GM19043 (cell line): ENCODE data around the gene MARCHF10.

Experiments used
- ATAC-seq: cut with Tn5 transposase; IDR thresholded peaks from one replicate; pipeline ENCODE4 v1.9.1; 2021; ENCODE audit warnings: low read depth; ENCODE audit not compliant: unreplicated experiment

The MARCHF10 gene

GRCh38 chr17:62755141-62755851 lies 52.8 kb downstream of the MARCHF10 start:
- ATAC-seq, result no peak

- no peak for ATAC-seq
Measured at GRCh38 chr17:62754631-62755030, 53.5 kb downstream of the MARCHF10 start.

- ATAC-seq, result no peak
Measured at GRCh38 chr17:62753562-62753961, 54.6 kb downstream of the MARCHF10 start.

- ATAC-seq, result no peak
Measured at GRCh38 chr17:62751060-62751691, 56.9 kb downstream of the MARCHF10 start.

- ATAC-seq, result no peak
Measured at GRCh38 chr17:62750631-62751051, 57.5 kb downstream of the MARCHF10 start.

GRCh38 chr17:62749926-62750325 lies 58.2 kb downstream of the MARCHF10 start:
- ATAC-seq, result no peak

GRCh38 chr17:62746941-62747340 lies 61.2 kb downstream of the MARCHF10 start:
- no peak for ATAC-seq

DNA sequence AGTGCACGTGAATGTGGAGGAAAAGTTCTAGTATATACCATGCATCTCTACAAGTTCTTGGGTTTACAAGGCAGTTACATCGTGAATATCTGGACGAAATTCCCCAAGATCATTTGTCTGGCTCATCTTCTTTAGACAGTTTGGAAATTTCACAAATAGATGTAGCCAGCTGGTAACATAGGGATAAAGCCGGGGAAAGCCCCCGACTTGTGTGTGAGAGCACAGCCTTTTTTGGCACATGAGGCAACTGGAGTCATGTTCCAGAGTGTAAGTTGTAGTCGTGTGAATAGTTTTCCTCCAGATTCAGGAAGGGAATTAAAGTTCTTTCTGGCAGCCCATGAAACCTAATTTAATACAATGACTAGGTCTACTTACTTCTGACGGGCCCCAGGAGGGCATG lies 62.3 kb downstream of the MARCHF10 start:
- ATAC-seq, result no peak

- no peak for ATAC-seq
Measured at GRCh38 chr17:62744259-62744658, 63.9 kb downstream of the MARCHF10 start.

- no peak for ATAC-seq
Measured at GRCh38 chr17:62741290-62741689, 66.8 kb downstream of the MARCHF10 start.

- no peak for ATAC-seq
Measured at GRCh38 chr17:62739645-62740388, 68.3 kb downstream of the MARCHF10 start.

DNA sequence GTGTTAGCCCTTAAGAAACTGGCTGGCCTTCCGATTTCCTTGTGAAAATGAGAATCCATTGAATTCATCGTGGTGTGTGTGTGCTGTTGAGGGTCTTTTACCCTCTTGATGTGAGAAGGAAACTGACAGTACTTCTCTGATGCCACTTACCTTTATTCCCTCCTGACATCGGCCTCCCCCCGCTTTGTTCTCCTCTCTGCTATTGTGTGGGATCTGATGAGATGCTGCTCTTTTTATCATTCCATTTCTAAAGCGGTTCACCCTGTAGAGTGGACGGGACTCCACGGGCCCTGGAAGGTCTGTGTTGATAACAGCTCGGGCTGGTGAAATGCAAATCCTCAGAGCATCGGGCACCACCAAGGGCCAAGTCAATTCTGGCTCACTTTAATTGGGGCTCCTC lies 69.8 kb downstream of the MARCHF10 start:
- ATAC-seq, result no peak

- no peak for ATAC-seq
Measured at GRCh38 chr17:62737513-62737912, 70.6 kb downstream of the MARCHF10 start.

DNA sequence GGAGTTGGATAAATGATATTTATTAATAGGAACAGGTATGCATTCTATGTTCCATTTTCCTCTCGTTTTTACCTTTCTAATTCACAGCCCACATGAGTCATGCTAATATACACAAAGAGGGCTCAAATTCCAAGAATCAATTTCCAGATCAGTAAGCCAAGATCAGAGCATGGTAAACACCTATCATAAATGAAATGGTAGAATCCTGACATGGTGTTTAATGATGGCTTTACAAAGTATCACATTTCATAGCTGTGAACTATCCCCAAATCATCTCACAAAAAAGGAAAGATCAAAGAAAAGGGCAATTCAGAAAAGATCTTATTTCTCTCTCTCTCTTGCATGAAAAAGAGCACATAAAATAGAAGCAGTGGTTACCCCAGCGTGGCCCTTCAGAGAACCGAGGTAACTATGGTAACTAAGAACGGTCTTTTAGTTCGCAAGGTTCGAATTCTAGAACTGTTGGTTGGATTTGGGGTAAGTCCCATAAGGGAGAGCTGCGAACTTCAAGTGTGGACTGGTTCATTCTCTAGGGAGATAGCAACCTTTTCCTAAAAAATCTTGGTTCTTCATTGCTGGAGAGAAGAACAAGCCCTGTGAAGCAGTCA lies 73.0 kb downstream of the MARCHF10 start:
- no peak for ATAC-seq

GRCh38 chr17:62732125-62732524 lies 76.0 kb downstream of the MARCHF10 start:
- no peak for ATAC-seq

- no peak for ATAC-seq
Measured at GRCh38 chr17:62727916-62728672, 80.0 kb downstream of the MARCHF10 start.

DNA sequence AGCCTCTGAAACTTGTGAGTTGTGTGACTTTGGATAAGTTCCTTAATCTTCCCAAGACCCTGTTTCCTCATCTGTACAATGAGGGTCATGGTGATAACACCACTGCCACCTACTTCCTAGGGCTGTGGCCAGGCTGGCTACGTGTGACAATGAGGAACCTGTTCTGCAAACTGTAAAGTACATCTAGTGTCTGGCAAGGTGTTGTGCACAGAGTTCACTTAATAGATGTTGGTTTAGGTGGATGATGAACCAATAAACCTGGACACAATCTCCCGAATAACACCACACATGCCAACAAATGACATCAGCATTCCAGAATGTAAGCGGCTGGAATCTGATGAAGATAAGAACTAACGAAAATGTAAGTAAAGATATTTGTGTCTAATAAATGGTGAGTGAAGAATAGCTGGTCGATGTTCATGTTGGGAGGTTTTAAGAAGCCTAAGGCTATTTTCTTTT lies 82.3 kb downstream of the MARCHF10 start:
- ATAC-seq, result no peak

DNA sequence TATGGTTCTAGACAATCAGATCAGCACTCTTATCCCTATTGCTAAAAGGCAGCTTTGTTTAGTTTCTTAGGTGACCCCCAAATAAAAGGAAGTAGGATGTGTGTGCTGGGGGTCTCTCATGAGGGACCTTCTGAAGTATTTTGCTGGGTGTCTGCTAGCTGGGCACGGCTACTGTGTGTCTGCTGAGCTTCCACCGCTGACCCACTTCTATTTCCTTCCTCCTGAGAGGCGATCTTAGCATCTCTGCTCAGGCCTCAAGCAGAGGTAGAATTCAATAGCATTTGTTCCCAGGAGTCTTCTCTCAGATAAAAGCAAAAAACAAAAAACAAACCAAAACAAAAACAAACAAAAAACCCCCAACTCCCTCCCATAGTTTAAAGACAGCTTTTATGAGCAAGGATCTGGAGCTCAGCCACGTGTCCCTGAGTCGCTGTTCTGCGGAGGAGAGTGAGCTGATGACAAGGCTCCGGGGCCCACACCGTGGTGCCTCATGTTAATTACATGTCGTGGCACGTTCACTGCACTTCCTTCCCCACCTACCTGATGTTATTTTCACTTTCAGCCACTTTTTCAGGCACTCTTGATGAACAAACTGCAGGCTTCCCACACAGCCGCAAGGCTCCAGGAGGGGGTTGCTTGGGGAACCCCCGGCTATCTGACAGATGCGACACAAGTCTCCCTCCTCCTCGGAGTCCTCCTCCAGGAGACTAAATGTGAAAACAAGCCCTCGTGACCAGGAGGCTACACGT lies 83.5 kb downstream of the MARCHF10 start:
- ATAC-seq, result peak; percentile 97

- no peak for ATAC-seq
Measured at GRCh38 chr17:62723842-62724241, 84.3 kb downstream of the MARCHF10 start.

GRCh38 chr17:62722625-62723024 lies 85.5 kb downstream of the MARCHF10 start:
- ATAC-seq, result no peak
